NCI-H774 (cell line): ENCODE data around the gene PADI1.

Source experiments
- DNase-seq: peaks from one replicate; lab custom pipeline; 2025; lab: John Stamatoyannopoulos, UW

Gene PADI1

DNA sequence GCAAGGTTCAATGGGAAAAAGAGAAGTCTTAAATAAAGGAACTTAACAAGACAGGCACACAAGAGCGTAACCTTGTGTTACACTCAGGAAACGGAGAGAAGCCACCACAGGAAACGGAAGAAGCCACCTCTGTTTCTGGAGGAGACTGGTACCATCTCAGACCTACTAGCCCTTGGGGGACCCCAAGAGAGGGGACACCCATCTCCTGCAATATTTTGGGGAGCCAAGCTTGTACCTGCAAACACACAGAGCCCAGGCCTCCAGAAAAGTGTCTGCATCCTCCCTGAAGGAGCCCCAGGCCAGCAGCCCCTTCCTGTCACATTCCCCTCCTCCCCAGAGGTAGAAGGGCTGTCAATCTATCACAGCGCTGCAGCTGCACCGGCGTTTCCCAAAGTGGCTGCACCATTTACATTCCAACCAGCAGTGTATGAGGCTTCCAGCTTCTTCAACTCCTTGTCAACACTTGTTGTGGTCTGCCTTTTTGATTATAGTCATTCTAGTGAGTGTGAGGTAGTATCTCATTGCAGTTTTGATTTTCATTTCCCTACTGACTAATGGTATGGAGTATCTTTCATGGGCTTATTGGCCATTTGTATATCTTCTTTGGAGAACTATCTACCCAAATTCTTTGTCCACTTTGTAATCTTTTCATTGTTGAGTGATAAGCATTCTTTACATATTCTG, 23.0 kb upstream of the PADI1 start:
- no peak for DNase-seq

DNA sequence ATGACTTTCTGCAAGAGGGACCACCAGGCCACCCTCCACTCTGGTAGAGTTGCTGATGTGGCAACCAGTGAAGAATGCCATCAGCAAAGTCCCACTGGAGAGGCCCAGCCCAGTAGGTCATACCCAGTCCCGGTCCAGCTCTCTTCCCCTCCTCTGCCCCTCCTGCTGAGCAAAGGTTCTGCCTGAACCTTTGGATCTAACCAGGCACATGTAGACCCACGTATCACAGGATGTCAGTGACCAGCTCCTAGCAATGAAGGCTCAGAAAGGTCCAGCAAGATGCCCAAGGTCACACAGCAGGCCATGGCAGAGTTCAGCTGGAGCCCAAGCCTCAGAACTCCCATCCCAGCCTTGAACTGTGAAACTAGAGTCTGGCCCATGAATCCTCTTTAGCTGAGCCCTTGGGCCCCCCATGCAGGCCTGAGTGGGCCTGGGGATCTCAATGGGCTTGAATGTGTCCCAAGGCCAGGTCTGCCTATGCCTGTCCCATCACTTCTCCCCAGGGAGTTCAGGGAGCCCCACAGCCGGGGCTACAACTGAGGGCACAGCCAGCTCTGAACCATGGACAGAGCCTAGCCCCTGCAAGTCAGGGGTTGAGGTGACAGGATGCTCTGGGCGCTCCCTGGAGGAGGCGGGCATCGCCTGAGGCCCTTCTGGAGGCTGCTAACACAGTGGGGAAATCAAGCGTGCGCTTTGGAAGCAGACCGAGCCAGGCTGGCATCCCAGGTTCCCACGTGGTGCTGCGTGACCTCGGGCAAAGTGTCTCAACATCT, 21.4 kb upstream of the PADI1 start:
- no peak for DNase-seq

DNA sequence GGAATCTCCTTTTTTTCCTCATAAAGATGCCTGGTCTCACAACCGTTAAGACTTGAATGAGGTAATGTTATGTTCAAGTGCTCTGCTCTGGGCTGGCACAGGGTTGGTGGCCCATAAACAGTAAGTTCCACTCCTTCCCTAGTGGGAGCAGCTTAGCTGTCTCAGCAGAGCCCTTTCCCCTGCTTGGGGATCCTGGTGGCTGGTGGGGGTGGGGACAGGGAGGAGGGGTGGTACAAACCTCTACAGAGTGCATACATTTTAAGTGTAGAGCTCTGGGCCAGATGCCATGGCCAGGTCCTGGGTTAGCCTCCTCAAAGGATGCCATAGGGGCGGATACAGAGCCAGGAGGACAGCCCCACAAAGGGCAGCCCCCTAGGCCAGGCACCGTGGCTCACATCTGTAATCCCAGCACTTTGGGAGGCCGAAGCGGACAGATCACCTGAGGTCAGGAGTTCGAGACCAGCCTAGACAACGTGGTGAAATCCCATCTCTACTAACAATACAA, 20.7 kb upstream of the PADI1 start:
- DNase-seq = no peak

DNA sequence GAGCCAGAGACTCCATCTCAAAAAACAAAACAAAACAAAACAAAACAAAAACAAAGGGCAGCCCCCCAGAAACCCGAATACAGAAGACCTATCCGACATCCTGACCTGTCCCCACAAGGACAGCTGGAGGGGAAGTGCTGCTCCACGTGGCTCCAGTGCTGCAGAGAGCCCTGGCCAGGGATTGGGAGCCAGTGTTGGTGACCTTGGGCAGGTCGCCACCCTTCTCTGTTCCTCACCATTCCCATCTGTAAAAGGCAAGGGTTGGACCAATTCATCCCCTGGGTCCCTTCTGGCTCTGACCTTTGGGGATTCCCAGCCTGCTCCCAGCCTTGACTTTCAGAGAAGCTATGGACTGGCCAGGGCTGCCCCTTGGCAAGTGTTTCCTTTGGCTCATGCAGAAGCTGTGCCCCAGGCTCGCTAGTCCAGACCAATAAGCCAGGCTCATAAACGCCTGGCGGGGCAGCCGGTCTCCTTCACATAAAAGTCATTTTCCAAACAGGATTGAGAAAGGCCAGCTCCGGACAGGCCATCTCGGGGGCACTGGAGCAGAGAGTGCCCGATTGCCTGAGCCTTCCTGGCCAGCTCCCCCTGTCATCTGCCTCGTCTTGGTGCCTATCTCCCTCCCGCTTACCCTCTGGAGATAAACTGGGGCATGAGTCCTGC, 20.0 kb upstream of the PADI1 start:
- DNase-seq = no peak

DNA sequence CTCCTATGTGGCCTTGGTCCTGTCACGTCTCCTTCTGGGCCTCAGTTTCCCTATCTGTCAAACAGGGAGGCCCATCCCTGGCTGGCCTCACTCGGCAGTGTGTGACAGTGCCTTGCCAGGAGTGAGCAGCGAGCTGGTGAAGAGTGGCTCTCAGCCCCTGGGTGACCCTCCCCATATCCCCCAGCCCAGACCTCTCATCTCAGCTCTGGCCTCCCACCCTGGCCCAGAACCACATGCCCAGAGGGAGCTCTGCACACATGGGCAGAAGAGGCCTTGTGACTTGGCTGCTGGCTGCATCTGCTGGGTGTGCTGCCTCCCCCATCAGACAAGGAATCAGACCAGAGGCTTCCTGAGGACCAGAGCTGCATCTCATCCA, 19.5 kb upstream of the PADI1 start:
- no peak for DNase-seq

DNA sequence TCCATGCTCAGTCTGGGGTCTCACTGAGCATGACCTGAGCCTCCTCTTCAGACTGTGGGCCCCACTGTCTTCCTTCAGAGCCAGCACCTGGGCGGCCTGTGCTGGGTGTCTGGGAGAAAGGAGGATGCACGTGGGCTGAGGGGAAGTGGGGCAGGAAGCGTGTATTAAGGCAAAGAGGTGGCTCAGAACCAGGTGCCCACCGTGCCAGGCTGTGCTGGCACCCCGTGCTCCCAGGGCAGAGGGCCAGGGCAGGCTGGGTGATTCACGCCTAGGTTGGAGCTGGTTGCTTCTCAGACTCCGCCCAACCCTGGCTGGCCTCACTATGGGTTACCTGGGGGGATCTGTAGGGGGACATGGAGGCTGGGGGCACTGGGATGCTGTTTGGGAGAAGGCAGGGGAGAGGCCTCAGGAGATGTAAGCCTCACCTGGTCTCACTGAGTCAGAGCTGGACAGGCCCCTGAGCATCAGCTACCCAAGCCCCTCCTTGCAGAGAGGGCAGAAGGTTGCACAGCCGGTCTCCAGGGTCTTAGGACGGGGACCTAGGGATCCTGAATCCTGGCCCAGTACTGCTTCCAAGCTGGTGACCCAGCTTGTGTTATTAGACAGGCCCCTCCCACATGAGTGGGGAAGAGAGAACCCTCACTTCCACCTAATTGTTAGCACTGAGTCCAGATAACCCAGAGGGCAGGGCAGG, 18.6 kb upstream of the PADI1 start:
- no peak for DNase-seq

DNA sequence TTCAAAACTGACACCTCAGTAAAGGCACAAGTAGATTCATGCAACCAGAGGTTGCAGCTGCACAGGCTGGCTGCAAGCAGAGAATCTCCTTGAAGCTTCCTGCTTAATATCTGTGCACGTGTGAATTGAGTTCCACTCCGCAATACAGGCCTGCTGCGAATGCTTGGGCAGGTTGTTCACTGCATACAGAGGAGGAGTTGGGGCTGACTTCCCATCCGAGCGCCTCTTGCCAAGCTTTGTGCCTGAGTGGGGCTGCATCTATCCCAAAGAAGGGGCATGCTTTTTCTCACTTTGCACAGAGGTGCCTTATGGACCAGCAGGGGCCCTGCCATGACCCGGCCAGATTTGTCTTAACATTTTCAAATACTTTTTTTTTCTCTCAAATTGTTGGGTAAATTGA, 17.9 kb upstream of the PADI1 start:
- no peak for DNase-seq

DNA sequence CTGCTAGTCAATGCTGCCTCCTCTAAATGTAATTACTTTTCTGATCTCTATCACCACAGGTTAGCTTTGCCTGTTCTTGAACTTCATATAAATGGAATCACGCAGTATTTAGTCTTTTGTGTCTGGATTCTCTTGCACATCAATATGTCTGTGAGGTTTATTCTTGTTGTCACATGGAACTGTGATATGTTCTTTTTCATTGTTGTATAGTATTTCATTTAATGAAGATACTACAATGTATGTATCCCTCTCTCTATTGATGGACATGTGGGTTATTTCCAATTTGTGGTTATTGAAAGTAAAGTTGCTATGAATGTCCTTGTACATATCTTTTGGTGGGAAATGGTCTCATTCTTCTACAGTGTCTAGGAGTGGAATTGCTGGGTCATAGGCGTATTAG, 16.7 kb upstream of the PADI1 start:
- DNase-seq = no peak

DNA sequence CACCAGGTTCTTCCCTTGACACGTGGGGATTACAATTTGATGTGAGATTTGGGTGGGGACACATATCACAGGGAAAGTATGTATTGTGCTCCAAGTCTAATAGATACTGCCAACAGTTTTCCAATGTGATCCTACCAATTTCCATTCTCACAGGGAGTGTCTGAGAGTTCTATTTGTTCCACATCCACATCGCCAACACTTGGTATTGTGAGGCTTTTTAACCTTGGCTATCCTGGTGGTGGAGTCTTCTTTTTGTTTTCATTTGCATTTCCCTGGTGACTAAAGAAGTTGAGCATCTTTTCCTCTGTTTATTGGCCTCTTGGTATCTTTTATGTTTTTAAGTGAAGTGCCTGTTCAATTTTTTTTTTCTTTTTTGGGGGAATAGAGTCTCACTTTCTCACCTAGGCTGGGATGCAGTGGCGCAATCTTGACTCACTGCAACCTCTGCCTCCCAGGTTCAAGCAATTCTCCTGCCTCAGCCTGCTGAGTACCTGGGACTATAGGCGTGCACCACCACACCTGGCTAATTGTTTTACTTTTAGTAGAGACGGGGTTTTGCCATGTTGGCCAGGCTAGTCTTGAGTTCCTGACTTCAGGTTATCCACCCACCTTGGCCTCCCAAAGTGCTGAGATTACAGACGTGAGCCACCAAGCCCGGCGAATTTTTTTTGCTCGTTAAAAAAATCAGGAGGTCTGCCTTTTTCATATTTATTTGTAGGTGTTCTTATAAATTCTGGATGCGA, 15.9 kb upstream of the PADI1 start:
- no peak for DNase-seq

DNA sequence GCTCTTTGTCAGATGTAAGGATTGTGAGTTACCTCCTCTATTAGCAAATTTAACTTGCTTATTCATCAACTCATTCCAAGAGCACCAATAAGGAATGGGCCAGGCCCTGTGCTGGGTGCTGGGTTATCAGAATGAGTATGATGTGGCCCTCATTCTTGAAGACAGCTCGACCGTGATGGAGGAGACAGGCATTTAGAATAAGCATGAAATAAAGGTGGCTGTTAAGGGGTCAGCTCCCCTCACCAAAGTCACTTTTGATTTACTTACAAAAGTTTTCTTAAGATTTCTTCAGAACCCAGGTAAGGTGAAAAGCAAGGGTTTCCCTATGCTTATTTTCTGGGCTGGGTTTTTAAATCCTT, 15.3 kb upstream of the PADI1 start:
- no peak for DNase-seq

DNA sequence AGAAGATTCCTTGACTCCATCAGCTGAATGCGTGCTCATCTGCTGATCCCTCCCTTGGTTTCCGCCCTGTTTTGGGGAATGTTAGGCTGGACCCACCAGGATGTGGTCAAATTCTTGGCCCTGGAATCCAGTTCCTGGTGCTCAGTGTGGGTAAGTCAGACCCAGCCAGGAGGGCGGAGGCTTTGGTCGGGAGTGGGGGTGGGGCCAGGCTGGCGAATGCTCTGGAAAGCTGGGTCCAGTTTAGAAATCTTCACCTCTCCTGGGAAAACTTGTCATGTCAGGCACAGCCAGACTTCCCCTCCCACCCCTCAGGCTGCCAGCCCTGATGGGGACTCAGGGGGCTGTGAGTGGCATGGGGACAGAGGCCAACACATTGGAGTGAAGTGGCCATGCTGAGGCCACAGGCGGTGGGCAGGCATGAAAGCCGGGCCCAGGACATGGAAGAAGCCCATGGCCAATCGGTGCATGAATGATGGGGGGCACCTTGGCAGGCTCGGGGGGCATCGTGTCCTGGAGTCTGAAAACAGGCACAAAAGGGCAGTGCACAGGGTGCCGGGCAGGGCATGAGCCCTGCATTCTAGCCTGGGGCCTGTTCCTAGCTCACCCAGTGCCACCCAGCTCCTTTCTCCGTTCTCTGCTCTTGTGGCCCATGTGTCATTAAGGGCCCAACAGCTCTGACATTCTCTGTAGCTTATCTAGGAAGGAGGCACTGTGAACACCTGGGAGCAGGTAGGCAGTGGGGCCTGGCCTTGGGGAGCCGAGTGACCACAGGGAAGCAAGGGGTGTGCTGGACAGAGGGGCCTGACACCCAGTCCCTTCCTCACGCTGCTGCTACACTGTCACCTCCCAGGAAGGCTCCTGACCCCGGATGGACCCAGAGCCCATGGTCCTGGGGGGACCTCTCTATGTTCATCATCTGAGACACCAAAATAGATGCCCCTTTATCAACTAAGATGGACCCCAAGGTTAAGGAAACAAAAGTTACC, 14.6 kb upstream of the PADI1 start:
- no peak for DNase-seq

DNA sequence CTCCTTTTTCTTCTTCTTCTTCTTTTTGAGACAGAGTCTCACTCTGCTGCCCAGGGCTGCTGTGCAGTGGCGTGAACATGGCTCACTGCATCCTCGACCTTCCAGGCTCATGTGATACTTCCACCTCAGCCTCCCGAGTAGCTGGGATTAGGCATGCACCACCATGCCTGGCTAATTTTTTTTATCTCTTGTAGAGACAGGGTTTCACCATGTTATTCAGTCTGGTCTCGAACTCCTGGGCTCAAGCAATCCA, 13.0 kb upstream of the PADI1 start:
- no peak for DNase-seq

DNA sequence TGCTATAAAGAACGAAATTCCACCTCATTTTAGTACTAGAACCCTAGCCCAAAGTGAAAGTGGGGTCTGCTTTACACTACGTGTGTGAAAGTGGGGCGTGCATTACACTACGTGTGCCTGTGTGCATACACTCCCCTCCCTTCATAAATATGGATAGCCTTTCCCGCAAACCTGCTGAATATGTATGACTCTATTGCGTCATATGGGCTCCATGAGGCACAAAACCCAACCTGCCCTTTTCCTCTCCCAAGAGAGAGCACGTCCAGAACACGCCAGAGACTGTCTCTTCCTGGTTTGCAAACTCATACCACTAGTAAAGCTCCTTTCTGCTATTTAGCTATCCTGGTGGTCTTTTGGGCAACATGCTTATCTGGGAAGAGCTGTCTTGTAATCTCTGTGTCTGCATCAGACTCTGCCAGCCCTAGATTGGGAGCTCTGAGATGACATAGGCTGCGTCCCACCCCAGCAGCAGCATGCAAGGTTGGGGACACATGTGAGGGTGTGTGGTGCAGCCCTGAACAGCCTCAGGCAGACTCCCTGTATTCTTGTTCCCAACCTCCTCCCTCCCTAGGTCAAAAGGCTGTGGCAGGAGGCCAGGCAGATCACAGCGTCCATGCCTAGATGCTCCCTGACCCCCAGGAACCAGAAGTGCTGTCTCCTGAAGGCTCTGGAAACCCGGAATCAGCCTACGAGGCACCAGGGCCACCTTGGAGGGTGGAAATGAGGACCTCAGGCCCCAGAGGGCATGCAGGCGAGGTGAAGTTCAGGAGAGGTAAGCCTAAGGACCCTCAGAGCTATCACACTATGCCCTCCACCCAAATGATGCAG, 12.3 kb upstream of the PADI1 start:
- no peak for DNase-seq

DNA sequence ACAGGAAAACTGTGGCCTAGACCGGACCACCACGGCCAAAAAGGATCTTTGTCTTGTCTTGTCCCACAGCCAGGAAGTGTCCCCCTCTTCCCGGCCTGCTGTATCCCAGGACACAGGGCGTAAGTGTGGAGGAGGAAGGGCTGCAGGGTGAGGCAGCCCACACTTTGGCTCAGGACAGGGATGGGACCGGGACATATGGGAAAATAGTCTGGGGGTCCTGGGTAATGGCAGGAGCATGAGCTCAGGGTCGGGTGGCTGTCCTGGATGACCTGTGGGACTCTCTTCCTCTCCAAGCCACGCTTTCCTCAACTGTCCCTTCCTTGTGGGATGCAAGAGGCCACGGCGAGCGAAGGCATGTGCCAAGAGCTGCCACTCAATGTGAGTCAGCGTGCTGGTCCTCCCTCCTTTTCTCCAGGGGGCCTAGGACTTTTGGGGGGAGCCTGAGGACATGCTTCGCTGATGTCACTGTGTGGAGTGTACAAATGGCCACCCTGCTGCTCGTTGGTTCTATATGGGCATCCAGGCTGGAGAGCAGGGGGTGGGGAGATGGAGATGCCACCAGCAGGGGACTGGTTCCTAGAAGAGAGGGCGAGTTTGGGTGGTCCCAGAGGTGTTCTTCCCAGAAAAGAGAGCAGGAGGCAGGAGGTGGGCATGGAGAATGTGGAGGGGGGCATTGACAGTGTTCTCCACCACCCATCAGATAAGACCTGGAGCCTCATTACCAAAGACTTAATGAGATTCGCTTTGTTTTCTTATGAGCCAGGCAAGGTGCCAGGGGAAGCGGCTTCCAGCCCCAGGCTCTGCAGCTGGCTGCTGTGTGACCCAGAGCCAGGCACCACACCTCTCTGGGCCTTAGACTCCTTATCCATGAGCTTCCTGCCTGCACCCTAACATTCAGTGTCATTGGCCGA, 11.5 kb upstream of the PADI1 start:
- no peak for DNase-seq

DNA sequence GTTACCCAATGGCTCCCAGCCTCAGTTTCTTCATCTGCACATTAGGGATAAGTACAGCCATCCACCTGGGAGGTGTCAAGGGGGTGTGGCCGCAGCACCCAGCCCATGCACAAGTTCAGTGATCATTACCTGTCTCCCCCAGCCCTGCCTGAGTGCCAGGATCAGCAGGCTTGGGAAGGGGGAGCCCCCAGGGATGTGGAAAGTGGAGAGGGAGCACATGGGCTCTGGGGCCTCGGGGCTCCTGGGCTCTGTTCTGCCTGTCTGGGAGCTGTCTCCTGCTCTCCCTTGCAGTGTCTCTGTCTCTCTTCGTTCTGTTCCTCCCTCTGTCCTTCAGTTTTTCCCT, 10.8 kb upstream of the PADI1 start:
- no peak for DNase-seq

DNA sequence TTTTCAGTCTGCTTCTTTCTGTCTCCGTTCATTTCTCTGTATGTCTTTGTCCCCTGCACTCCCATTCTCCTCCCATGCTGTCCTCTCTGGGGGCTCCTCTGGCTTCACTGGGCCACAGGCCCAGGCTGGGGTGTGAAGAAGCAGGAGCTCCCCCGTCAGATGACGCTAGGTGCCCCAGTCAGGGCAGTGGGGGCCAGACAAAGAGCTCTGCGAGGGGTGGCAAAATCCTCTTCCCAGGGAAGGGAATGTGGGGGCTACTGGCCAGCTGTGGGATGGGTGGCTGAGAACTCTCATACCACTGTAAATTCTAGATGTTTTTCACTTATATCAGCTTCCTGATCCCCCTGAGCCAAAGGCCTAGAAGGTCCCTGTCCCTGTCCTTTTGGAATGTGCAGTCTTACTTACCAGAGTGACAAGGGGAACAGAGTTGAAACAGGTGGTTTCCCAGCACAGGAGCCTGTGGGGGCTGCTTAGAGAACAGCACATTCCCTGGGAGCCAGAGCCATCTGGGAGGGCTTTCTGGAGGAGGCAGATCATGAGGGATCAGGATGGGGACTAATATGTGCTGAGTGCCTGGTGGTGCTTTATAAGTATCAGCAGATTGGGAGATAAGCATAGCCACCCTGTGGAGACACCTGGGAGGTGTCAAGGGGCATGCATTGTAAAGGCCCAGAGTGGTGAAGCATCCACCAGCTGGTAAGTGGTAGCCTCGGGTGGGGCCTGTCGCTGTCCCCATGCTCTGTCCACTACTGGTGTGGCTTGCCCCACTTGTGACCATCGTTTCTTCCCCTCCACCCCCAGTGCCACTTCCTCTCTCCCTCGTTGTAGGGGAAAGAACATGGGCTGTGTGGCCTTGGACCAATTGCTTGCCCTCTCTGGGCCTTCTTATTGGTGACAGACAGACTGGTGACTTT, 10.1 kb upstream of the PADI1 start:
- no peak for DNase-seq

DNA sequence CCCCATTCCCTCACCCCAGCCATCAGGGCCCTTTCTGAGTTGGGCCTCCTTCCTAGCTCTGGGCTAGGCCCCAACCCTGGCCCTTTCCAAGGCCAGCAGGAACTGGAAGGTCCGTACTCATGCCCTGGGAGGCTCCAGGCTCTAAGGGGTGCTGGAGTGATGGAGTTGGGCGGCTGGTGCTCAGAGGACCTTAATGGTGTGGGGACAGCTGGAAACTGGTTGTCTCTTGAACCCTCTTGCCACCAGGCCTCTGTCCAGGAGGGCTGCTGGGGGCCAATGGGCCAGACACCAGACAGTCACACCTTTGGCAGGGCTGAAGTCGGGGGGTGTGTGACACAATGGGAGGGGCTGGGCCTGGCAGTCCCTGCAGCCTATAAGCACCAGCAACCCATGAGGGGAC, 9.2 kb upstream of the PADI1 start:
- DNase-seq = no peak
